M059J (cell line): Measurements from ENCODE around the gene DDX18. TPM values are rescaled to one million over a fixed set of nuclear protein-coding genes. Genes with fewer than 3 reads are reported as not detected.

ENCODE experiments used
- total RNA-seq: library from RNA; depleted of rRNA; stranded (reverse); fragments of >200 nt; shearing (Covaris generic); gene quantifications from 2 replicates; pipeline ENCODE4 v1.2.3, GENCODE V29; 2014; rRNA removed

DDX18 gene
- total RNA-seq, 1 experiment from 2014 or later, result 56.4 TPM

Other genes with a start within 250 kb of the DDX18 start
- gene CCDC93, start 199.4 kb downstream of the DDX18 start, total RNA-seq, result 18.2 and 21.4 TPM in 2 replicates